HG03060 (cell line): ENCODE results near the gene TNFAIP8L1.
"Not testable (repeated sequence)": the region's sequence is repeated elsewhere in the genome, so short reads cannot be mapped to it uniquely, and the experiment has no call there.

Experiments used
- ATAC-seq: cut with Tn5 transposase; IDR thresholded peaks from one replicate; pipeline ENCODE4 v1.9.1; 2021; ENCODE audit warnings: low read depth, moderate number of reproducible peaks; ENCODE audit not compliant: unreplicated experiment

TNFAIP8L1 gene

GRCh38 chr19:4673726-4674125, 34.4 kb downstream of the TNFAIP8L1 start:
- no peak for ATAC-seq

- ATAC-seq, result no peak
These were observed 36.0 kb downstream of the TNFAIP8L1 start for GRCh38 chr19:4675346-4675745.

GRCh38 chr19:4676955-4677731, 37.8 kb downstream of the TNFAIP8L1 start:
- no peak for ATAC-seq

GRCh38 chr19:4678881-4679790, 39.8 kb downstream of the TNFAIP8L1 start:
- ATAC-seq, result no peak

- ATAC-seq, result not testable (repeated sequence)
These were observed 40.7 kb downstream of the TNFAIP8L1 start for GRCh38 chr19:4680021-4680420.

GRCh38 chr19:4682417-4683200, 43.3 kb downstream of the TNFAIP8L1 start:
- ATAC-seq, result no peak

GRCh38 chr19:4684312-4685095, 45.2 kb downstream of the TNFAIP8L1 start:
- no peak for ATAC-seq

GRCh38 chr19:4686700-4687099, 47.4 kb downstream of the TNFAIP8L1 start:
- ATAC-seq, result no peak

- ATAC-seq, result no peak
These were observed 48.1 kb downstream of the TNFAIP8L1 start for GRCh38 chr19:4687396-4687795.

- ATAC-seq, result no peak
These were observed 49.3 kb downstream of the TNFAIP8L1 start for GRCh38 chr19:4688587-4688986.

GRCh38 chr19:4689403-4689802, 50.1 kb downstream of the TNFAIP8L1 start:
- no peak for ATAC-seq

GRCh38 chr19:4690361-4690760, 51.0 kb downstream of the TNFAIP8L1 start:
- ATAC-seq, result no peak

- no peak for ATAC-seq
These were observed 52.1 kb downstream of the TNFAIP8L1 start for GRCh38 chr19:4691373-4691772.

GRCh38 chr19:4692251-4693077, 53.1 kb downstream of the TNFAIP8L1 start:
- ATAC-seq, result no peak

GRCh38 chr19:4693078-4693350, 53.7 kb downstream of the TNFAIP8L1 start:
- no peak for ATAC-seq

- no peak for ATAC-seq
These were observed 54.3 kb downstream of the TNFAIP8L1 start for GRCh38 chr19:4693471-4694121.

GRCh38 chr19:4694211-4694987, 55.1 kb downstream of the TNFAIP8L1 start:
- no peak for ATAC-seq

- no peak for ATAC-seq
These were observed 56.0 kb downstream of the TNFAIP8L1 start for GRCh38 chr19:4695224-4695731.
